Stimulated activated CD8-positive, alpha-beta memory T cell treated with anti-CD3 and anti-CD28 coated beads, Interleukin-4, amount 100 ng/mL, for 4 hours (primary cell): Measurements from ENCODE around the gene C14orf119.

ENCODE experiments used
- DNase-seq, 2 donors: peaks; one replicate each; pipeline ENCODE4 v3.0.0-alpha.2; 2020; ENCODE audit warnings: low read depth in 2 of 2, low spot score in 1 of 2

The C14orf119 gene

GRCh38 chr14:23146980-23147379, 51.7 kb downstream of the C14orf119 start:
- no peak for DNase-seq

GRCh38 chr14:23147676-23148075, 52.4 kb downstream of the C14orf119 start:
- no peak for DNase-seq

GRCh38 chr14:23148591-23149249, 53.4 kb downstream of the C14orf119 start:
- DNase-seq = no peak

GRCh38 chr14:23149745-23150144, 54.4 kb downstream of the C14orf119 start:
- DNase-seq = no peak
